HTERT RPE-1 (cell line): ENCODE measurements around the gene KIF3A.

Source experiments
- in situ Hi-C: fragments of 300-500 bp; cut with MboI; formaldehyde crosslinking; loops from 4 replicates; pipeline ENCODE4 v1.14.3; 2020; ENCODE audit warnings: low sequenced_read_pairs

KIF3A gene

GRCh38 chr5:132679717-132680380, 57.5 kb downstream of the KIF3A start:
- in situ Hi-C loops, result no loop called here

DNA sequence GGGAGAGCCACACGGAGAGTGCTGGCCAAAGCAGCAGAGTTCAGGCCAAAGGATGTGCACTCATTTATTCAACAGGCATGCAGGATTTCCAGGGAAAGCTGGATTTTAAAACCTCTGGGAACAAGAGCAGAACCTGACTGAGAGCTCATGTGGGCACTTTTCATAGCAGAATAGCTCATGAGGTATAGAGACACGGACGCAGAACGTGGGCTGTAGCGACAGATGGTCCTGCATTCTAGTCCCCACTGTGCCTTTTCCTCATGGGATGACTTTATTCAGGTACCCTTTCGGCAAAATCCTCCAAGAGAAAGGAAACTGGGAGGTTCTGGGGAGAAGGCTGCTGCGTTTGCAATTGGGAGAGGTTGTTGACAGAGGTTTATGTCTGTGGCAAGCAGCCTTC, 58.2 kb downstream of the KIF3A start:
- in situ Hi-C loops, result no loop called here

GRCh38 chr5:132678735-132679134, 58.6 kb downstream of the KIF3A start:
- in situ Hi-C loops, result no loop called here

- in situ Hi-C loops, result no loop called here
These were observed 59.5 kb downstream of the KIF3A start for GRCh38 chr5:132677682-132678400.

GRCh38 chr5:132677191-132677590, 60.2 kb downstream of the KIF3A start:
- in situ Hi-C loops, result no loop called here

DNA sequence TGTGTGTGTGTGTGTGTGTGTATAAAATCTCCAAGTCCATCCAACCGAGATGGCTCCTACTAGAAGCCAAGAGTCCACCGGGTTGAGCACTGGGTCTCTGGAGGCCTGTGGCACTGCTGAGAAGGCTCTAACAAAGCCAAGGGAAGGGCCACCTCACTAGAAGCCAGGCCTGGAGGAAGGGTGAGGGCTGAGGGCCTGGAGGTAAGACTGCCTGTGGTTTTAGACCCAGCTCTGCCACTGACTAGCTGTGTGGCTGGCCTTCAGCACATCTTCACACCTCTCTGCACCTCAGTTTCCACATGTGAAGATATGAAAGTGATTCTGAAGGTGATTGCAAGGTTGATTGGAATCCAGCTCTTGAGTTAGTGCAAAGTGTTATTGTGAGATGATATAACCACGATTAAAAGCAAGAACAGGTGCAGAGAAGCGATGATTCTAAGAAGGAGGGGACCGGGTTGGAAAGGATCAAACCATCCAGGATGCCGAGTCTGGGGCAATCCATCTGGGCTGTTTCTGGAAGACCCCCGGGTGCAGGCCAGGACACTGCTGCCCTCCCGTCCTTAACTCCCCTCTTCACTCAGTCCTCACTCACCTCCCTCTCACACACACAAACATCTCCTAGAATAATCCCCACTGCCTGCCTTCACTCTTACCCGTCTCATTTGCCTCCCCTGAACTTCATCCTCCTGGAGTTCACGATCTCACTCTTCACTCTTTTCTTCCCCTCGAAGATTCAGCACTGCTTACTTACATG, 61.2 kb downstream of the KIF3A start:
- in situ Hi-C loops, result no loop called here

DNA sequence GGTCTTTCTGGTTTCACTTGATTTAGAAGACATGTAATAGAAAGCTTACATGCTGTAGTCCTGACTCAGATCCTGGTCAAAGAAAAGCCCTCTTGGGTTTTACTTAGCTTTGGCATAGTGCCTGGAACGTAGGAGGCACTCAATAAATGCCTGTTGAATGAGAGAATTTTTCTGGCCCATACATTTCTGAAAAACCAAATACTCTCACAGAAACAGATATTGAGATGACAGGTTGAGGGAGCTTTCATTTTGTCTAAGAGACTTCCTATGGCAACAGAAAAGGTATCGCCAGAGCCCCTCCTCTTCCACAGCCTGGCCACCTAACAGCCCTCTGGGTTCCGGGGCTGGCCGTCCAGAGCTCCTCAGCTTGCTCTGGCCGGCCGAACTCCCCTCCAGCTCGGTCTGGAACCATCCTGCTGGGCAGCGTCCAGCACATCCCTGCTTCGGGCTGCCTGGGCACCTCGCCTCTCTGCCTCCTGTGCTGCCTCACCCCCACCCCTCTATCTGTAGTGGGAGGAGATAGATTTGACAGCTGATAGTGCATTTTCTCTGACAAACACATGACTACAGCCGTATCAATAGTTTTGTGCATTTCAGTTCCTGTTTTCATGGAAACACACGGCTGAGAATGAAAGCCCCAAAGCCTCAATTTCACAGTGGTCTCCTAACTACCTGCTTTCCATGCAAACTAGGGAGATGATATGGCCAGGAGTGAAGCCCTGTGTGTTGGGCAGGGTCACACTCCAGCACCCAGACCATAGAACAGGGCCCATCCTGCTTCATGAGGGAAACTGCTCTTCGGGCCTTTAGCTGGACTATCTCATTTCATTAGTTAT, 62.5 kb downstream of the KIF3A start:
- in situ Hi-C loops, result no loop called here

DNA sequence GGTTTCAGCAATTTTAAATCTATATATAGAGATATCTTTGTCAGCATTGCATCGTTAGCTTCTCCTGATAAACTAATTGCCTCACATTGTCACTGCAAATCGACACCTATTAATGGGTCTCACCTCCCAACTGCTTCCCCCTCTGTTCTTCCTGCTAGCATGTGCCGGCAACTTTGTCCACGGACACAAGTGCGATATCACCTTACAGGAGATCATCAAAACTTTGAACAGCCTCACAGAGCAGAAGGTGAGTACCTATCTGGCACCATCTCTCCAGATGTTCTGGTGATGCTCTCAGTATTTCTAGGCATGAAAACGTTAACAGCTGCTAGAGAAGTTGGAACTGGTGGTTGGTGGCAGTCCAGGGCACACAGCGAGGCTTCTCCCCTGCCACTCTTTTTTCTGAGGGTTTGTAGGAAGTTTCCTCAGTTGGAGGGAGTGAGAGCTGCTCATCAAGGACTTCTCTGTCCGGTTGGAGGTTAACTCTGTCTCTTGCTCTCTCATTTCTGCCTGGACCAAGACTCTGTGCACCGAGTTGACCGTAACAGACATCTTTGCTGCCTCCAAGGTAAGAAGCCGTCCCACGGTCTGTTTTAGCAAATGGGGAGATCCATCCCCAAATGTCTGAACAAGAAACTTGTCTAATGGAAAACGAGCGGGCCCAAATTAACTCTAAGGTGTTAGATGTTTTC, 63.3 kb downstream of the KIF3A start, which contains the start of gene IL4:
Gene IL4 (plus strand): TSS at position 51 of the 692 bp plus-strand sequence. CDS start 62 bp downstream, at position 113.
- in situ Hi-C loops, result no loop called here

- in situ Hi-C loops, result no loop called here
These were observed 63.9 kb downstream of the KIF3A start for GRCh38 chr5:132673488-132673887.

DNA sequence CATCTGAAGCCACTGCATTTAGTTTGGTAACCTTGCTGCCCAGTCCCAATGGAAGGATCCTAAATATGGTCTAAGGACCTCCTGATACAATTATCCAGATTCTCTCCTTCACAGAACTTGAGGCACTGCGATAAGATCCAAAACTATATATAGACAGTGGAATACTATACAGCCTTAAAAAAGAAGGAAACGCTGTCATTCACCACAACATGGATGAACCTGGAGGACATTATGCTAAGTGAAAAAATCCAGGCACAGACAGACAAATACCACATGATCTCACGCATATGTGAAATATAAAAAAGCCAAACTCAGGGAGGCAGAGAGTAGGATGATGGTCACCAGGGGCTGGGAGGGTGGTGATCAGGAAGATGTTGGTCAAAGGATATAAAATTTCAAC, 66.3 kb downstream of the KIF3A start:
- in situ Hi-C loops, result no loop called here

- in situ Hi-C loops, result no loop called here
These were observed 67.1 kb downstream of the KIF3A start for GRCh38 chr5:132669966-132670882.

DNA sequence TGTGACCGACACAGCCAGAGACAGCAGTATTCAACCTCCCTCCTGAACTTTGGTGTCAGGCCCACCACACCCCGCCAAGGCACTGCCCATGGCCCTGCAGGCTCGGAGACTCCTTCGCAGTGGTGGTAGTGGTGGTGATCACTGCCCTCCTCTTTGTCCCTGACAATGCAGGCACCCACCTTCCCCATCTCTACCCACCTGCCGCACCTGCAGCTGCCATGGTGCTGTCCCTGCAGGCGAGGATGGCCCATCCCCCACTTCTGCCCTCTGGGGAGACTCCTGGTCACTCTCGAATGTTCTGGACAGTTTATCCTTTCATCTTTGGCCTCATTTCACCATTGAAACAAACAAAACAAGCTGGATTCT, 67.9 kb downstream of the KIF3A start:
- in situ Hi-C loops, result no loop called here

GRCh38 chr5:132668706-132669454, 68.5 kb downstream of the KIF3A start:
- in situ Hi-C loops, result no loop called here

- in situ Hi-C loops, result no loop called here
These were observed 69.3 kb downstream of the KIF3A start for GRCh38 chr5:132667761-132668705.

DNA sequence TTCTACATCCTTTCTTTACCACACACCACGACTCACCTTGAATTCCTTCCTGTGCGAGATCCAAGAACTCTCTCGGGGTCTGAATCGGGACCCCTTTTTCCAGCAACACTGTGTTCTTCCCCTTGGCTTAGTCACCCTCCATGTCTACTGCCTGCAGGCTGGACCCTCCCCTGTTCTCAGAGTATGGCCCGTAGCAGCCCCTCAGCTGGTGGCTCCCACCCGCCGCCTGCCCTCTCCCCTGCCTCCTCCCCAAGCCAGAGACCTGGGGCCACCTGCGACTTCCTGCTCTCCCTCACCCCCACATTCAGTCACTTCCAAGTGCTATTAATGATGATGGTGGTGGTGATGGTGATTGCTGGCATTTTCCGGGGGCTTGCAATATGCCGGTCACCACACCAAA, 70.0 kb downstream of the KIF3A start:
- in situ Hi-C loops, result no loop called here

GRCh38 chr5:132666310-132667123, 70.8 kb downstream of the KIF3A start:
- in situ Hi-C loops, result no loop called here
